ENCODE data around the gene MAST3.
A peak's percentile ranks its signal among the peaks of the same experiment; 100 is the strongest.
"Not testable (repeated sequence)": the region's sequence is repeated elsewhere in the genome, so short reads cannot be mapped to it uniquely, and the experiment has no call there.

The MAST3 gene

DNA sequence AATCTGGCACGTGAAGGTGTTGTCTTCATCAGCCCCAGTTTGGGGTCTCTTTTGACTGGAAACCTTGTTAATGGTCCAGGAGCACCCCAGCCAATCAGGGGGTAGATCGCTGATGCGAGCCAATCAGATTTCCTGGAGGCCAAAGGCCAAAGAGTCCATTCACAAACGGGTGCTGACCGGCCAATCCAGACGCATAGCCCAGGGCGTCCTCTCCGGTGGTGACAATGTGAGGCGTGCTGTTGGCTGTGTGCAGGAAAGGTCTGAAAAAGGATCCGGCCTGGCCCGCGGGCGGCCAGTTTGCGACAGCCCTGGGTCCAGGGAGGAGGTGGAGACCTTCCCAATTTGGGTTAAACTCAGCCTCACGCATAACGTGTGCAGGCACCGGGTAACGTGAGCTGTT lies 3.1 kb downstream of the MAST3 start:
- 93% methylated on average over 17 of the region's 18 CpGs for WGBS (ENCODE audit: insufficient coverage)
- Histone ChIP-seq H3K9me3 (ENCODE audit: control extremely low read depth in 1 of 5, control insufficient read depth in 4 of 5, insufficient read depth in 2 of 5, low read depth in 1 of 5, low read length in 4 of 5) (no peaks in the 10 kb centered on the region), H3K4me1 (ENCODE audit: control extremely low read depth in 1 of 4, control insufficient read depth in 4 of 4, insufficient read depth in 4 of 4, low read length in 3 of 4) (peaks cover 3 to 31% (median 27%) of the 10 kb centered on the region in 4 experiments), H3K27ac (ENCODE audit: insufficient read depth in 1 of 2, low read depth in 1 of 2, low read length in 2 of 2, poor library complexity in 1 of 2, severe bottlenecking in 2 of 2) (no peak overlapping the region), H3K36me3 (ENCODE audit: control insufficient read depth in 4 of 4, insufficient read depth in 4 of 4, low read length in 3 of 4) (no peaks in the 10 kb centered on the region), H3K27me3 (replicated peaks in 2 of 5; ENCODE audit: control insufficient read depth in 4 of 5, insufficient read depth in 5 of 5, low read length in 4 of 5) (peaks cover 0 to 4% (median 0%) of the 10 kb centered on the region in 5 experiments), H3K4me3 (ENCODE audit: control insufficient read depth in 1 of 7, extremely low read depth in 1 of 7, insufficient read depth in 4 of 7, low read depth in 2 of 7, low read length in 6 of 7) (no peak overlapping the region)
- DNase-seq: no peak
- ChIA-PET POLR2A (no interaction called here), CTCF (interaction anchor here (1.1 kb wide), 1 partner anchor 10 kb away, joined by 3 read pairs; no protein-coding TSS in a partner anchor)

- WGBS (ENCODE audit: insufficient coverage): 98% methylated on average over 3 of the region's 3 CpGs
These were observed 3.7 kb downstream of the MAST3 start for GRCh38 chr19:18101268-18101667.

GRCh38 chr19:18102916-18103542 lies 5.5 kb downstream of the MAST3 start:
- Histone ChIP-seq H3K27ac (ENCODE audit: insufficient read depth in 1 of 2, low read depth in 1 of 2, low read length in 2 of 2, poor library complexity in 1 of 2, severe bottlenecking in 2 of 2) (no peak overlapping the region), H3K36me3 (ENCODE audit: control insufficient read depth in 4 of 4, insufficient read depth in 4 of 4, low read length in 3 of 4) (no peaks in the 10 kb centered on the region), H3K4me3 (ENCODE audit: control insufficient read depth in 1 of 7, extremely low read depth in 1 of 7, insufficient read depth in 4 of 7, low read depth in 2 of 7, low read length in 6 of 7) (no peak overlapping the region), H3K9me3 (ENCODE audit: control extremely low read depth in 1 of 5, control insufficient read depth in 4 of 5, insufficient read depth in 2 of 5, low read depth in 1 of 5, low read length in 4 of 5) (no peaks in the 10 kb centered on the region), H3K27me3 (replicated peaks in 2 of 5; ENCODE audit: control insufficient read depth in 4 of 5, insufficient read depth in 5 of 5, low read length in 4 of 5) (peaks cover 0 to 4% (median 0%) of the 10 kb centered on the region in 5 experiments), H3K4me1 (ENCODE audit: control extremely low read depth in 1 of 4, control insufficient read depth in 4 of 4, insufficient read depth in 4 of 4, low read length in 3 of 4) (peaks cover 3 to 33% (median 27%) of the 10 kb centered on the region in 4 experiments)
- 100% methylated on average over 10 of the region's 15 CpGs for WGBS (ENCODE audit: insufficient coverage)
- CTCF ChIA-PET: interaction anchor here (0.7 to 0.9 kb wide), 2 partner anchors 21 to 85 kb away, joined by 3 read pairs; no protein-coding TSS in a partner anchor
- no peak for DNase-seq
- POLR2A ChIA-PET: no interaction called here

More at GRCh38 chr19:18101268-18101667, 3.7 kb downstream of the MAST3 start:
- Histone ChIP-seq H3K36me3 (ENCODE audit: control insufficient read depth in 4 of 4, insufficient read depth in 4 of 4, low read length in 3 of 4) (no peaks in the 10 kb centered on the region), H3K9me3 (ENCODE audit: control extremely low read depth in 1 of 5, control insufficient read depth in 4 of 5, insufficient read depth in 2 of 5, low read depth in 1 of 5, low read length in 4 of 5) (no peaks in the 10 kb centered on the region), H3K4me3 (ENCODE audit: control insufficient read depth in 1 of 7, extremely low read depth in 1 of 7, insufficient read depth in 4 of 7, low read depth in 2 of 7, low read length in 6 of 7) (no peak overlapping the region), H3K27me3 (replicated peaks in 2 of 5; ENCODE audit: control insufficient read depth in 4 of 5, insufficient read depth in 5 of 5, low read length in 4 of 5) (peaks cover 0 to 4% (median 0%) of the 10 kb centered on the region in 5 experiments), H3K27ac (ENCODE audit: insufficient read depth in 1 of 2, low read depth in 1 of 2, low read length in 2 of 2, poor library complexity in 1 of 2, severe bottlenecking in 2 of 2) (no peak overlapping the region), H3K4me1 (ENCODE audit: control extremely low read depth in 1 of 4, control insufficient read depth in 4 of 4, insufficient read depth in 4 of 4, low read length in 3 of 4) (peaks cover 3 to 31% (median 27%) of the 10 kb centered on the region in 4 experiments)
- ChIA-PET CTCF (no interaction called here), POLR2A (no interaction called here)
- DNase-seq: no peak

DNA sequence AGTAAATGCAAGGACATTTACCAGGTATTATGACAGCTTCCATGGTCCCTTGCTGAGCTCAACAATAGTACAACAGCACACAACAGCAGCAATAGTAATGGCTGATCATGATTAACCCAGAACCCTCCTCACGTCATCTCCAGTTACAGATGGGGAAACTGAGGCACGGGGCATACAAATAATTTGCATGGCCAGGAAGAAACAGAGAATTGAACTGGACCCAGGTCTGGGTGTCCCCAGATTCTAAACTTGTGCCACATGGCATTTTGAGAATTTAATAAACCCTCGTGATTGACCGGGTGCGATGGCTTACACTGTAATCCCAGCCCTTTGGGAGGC lies 7.2 kb downstream of the MAST3 start:
- POLR2A ChIA-PET: no interaction called here
- Histone ChIP-seq H3K27me3 (replicated peaks in 2 of 5; ENCODE audit: control insufficient read depth in 4 of 5, insufficient read depth in 5 of 5, low read length in 4 of 5) (no peaks in the 10 kb centered on the region), H3K4me1 (ENCODE audit: control extremely low read depth in 1 of 4, control insufficient read depth in 4 of 4, insufficient read depth in 4 of 4, low read length in 3 of 4) (peaks cover 0 to 35% (median 18%) of the 10 kb centered on the region in 4 experiments), H3K27ac (ENCODE audit: insufficient read depth in 1 of 2, low read depth in 1 of 2, low read length in 2 of 2, poor library complexity in 1 of 2, severe bottlenecking in 2 of 2) (peak overlapping the region in 1 of 2 experiments; percentile 39), H3K36me3 (ENCODE audit: control insufficient read depth in 4 of 4, insufficient read depth in 4 of 4, low read length in 3 of 4) (no peaks in the 10 kb centered on the region), H3K9me3 (ENCODE audit: control extremely low read depth in 1 of 5, control insufficient read depth in 4 of 5, insufficient read depth in 2 of 5, low read depth in 1 of 5, low read length in 4 of 5) (no peaks in the 10 kb centered on the region), H3K4me3 (ENCODE audit: control insufficient read depth in 1 of 7, extremely low read depth in 1 of 7, insufficient read depth in 4 of 7, low read depth in 2 of 7, low read length in 6 of 7) (peak overlapping the region; percentile 8 to 80 (median 68))
- CTCF ChIA-PET: interaction anchor here (1.0 to 1.6 kb wide), 5 partner anchors 9 to 59 kb away, joined by 3 read pairs; no protein-coding TSS in a partner anchor
- DNase-seq: no peak
- WGBS (ENCODE audit: insufficient coverage): 78% methylated on average over 5 of the region's 5 CpGs

DNA sequence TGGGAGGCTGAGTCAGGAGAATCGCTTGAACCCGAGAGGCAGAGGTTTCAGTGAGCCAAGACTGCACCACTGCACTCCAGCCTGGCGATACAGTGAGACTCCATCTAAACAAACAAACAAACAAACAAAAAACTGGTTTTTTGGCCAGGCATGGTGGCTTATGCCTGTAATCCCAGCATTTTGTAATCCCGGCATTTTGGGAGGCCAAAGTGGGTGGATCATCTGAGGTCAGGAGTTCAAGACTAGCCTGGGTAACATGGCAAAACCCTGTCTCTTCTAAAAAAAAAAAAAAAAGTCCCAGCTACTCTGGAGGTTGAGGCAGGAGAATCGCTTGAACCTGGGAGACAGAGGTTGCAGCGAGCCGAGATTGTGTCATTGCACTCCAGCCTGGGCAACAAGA lies 7.7 kb downstream of the MAST3 start:
- not testable (repeated sequence) for DNase-seq; H3K27ac ChIP-seq (ENCODE audit: insufficient read depth in 1 of 2, low read depth in 1 of 2, low read length in 2 of 2, poor library complexity in 1 of 2, severe bottlenecking in 2 of 2); H3K9me3 ChIP-seq (ENCODE audit: control extremely low read depth in 1 of 5, control insufficient read depth in 4 of 5, insufficient read depth in 2 of 5, low read depth in 1 of 5, low read length in 4 of 5); H3K4me3 ChIP-seq (ENCODE audit: control insufficient read depth in 1 of 7, extremely low read depth in 1 of 7, insufficient read depth in 4 of 7, low read depth in 2 of 7, low read length in 6 of 7); H3K27me3 ChIP-seq (replicated peaks in 2 of 5; ENCODE audit: control insufficient read depth in 4 of 5, insufficient read depth in 5 of 5, low read length in 4 of 5); H3K36me3 ChIP-seq (ENCODE audit: control insufficient read depth in 4 of 4, insufficient read depth in 4 of 4, low read length in 3 of 4)
- H3K4me1 ChIP-seq (ENCODE audit: control extremely low read depth in 1 of 4, control insufficient read depth in 4 of 4, insufficient read depth in 4 of 4, low read length in 3 of 4): peaks cover 0 to 40% (median 23%) of the 10 kb centered on the region in 4 experiments
- CTCF ChIA-PET: interaction anchor here (1.0 to 1.6 kb wide), 3 partner anchors 8 to 58 kb away, joined by 3 read pairs; no protein-coding TSS in a partner anchor
- POLR2A ChIA-PET: interaction anchor here (0.6 to 0.8 kb wide), 2 partner anchors 168 to 218 kb away, joined by 6 read pairs; partner anchors contain the start of gene LSM4
- WGBS (ENCODE audit: insufficient coverage): 82% methylated on average over 3 of the region's 7 CpGs

GRCh38 chr19:18107235-18107634 lies 9.7 kb downstream of the MAST3 start:
- H3K9me3 ChIP-seq (ENCODE audit: control extremely low read depth in 1 of 5, control insufficient read depth in 4 of 5, insufficient read depth in 2 of 5, low read depth in 1 of 5, low read length in 4 of 5): no peaks in the 10 kb centered on the region
- 93% methylated on average over 5 of the region's 9 CpGs for WGBS (ENCODE audit: insufficient coverage)
- H3K4me3 ChIP-seq (ENCODE audit: control insufficient read depth in 1 of 7, extremely low read depth in 1 of 7, insufficient read depth in 4 of 7, low read depth in 2 of 7, low read length in 6 of 7): no peak overlapping the region
- no peak for DNase-seq
- H3K27me3 ChIP-seq (replicated peaks in 2 of 5; ENCODE audit: control insufficient read depth in 4 of 5, insufficient read depth in 5 of 5, low read length in 4 of 5): no peaks in the 10 kb centered on the region
- peaks cover 0 to 3% (median 0%) of the 10 kb centered on the region in 4 experiments for H3K36me3 ChIP-seq (ENCODE audit: control insufficient read depth in 4 of 4, insufficient read depth in 4 of 4, low read length in 3 of 4)
- POLR2A ChIA-PET: no interaction called here
- CTCF ChIA-PET: interaction anchor here (0.9 to 1.1 kb wide), 3 partner anchors 42 to 107 kb away, joined by 3 read pairs; partner anchors contain the start of gene ARRDC2
- peaks cover 0 to 44% (median 30%) of the 10 kb centered on the region in 4 experiments for H3K4me1 ChIP-seq (ENCODE audit: control extremely low read depth in 1 of 4, control insufficient read depth in 4 of 4, insufficient read depth in 4 of 4, low read length in 3 of 4)
- H3K27ac ChIP-seq (ENCODE audit: insufficient read depth in 1 of 2, low read depth in 1 of 2, low read length in 2 of 2, poor library complexity in 1 of 2, severe bottlenecking in 2 of 2): no peak overlapping the region

DNA sequence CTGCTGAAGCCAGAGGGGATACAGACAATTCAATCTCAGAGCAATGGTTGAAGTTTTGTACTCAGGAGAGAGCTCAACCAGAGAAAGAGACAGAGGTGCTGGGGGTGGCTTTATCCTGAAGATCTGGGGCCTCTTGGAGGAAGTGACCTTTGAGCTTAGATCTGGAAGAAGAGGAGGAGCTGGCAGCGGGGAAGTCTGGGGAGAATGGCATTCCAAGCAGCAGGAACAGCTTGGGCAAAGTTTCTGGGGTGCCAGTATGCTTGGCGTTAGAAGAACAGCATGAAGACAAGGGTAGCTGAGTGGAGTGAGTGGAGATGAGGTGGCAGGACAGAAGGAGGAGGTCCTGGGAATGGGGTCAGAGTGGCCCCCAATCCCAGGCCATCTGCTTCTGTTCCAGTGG lies 11.3 kb downstream of the MAST3 start:
- no peaks in the 10 kb centered on the region for H3K27me3 ChIP-seq (replicated peaks in 2 of 5; ENCODE audit: control insufficient read depth in 4 of 5, insufficient read depth in 5 of 5, low read length in 4 of 5)
- peaks cover 0 to 3% (median 0%) of the 10 kb centered on the region in 4 experiments for H3K36me3 ChIP-seq (ENCODE audit: control insufficient read depth in 4 of 4, insufficient read depth in 4 of 4, low read length in 3 of 4)
- DNase-seq: no peak
- no peak overlapping the region for H3K4me3 ChIP-seq (ENCODE audit: control insufficient read depth in 1 of 7, extremely low read depth in 1 of 7, insufficient read depth in 4 of 7, low read depth in 2 of 7, low read length in 6 of 7)
- no peaks in the 10 kb centered on the region for H3K9me3 ChIP-seq (ENCODE audit: control extremely low read depth in 1 of 5, control insufficient read depth in 4 of 5, insufficient read depth in 2 of 5, low read depth in 1 of 5, low read length in 4 of 5)
- no peak overlapping the region for H3K27ac ChIP-seq (ENCODE audit: insufficient read depth in 1 of 2, low read depth in 1 of 2, low read length in 2 of 2, poor library complexity in 1 of 2, severe bottlenecking in 2 of 2)
- CTCF ChIA-PET: interaction anchor here (1.1 to 3.4 kb wide), 7 partner anchors 10 to 112 kb away, joined by 3 to 18 read pairs (median 8); no protein-coding TSS in a partner anchor
- POLR2A ChIA-PET: no interaction called here
- 90% methylated on average over 2 of the region's 2 CpGs for WGBS (ENCODE audit: insufficient coverage)
- H3K4me1 ChIP-seq (ENCODE audit: control extremely low read depth in 1 of 4, control insufficient read depth in 4 of 4, insufficient read depth in 4 of 4, low read length in 3 of 4): peaks cover 0 to 47% (median 30%) of the 10 kb centered on the region in 4 experiments
